Body of pancreas (tissue), 4 donors: ENCODE measurements around the gene SREBF1. TPM values are rescaled to one million over a fixed set of nuclear protein-coding genes. Genes with fewer than 3 reads are reported as not detected.

ENCODE experiments used
- ATAC-seq: fragments of 150-250 bp; one replicate; pipeline ENCODE4 v1.9.1; 2016
- DNase-seq, 4 donors: peaks; one replicate each; pipeline ENCODE4 v3.0.0-alpha.2; 2019
- H3K27ac ChIP-seq, 4 donors: fragments of 200-600 bp; sonication (generic); 1 replicate in 3 of 4; 2 replicates in 1 of 4; pipeline versions ENCODE4 v1.5.1 to v1.6.1; 2016 to 2019; ENCODE audit warnings: mild to moderate bottlenecking in 1 of 4, mixed read lengths in 1 of 4, moderate library complexity in 1 of 4
- H3K27me3 ChIP-seq, 2 donors: fragments of 200-600 bp; sonication (generic); one replicate each; pipeline ENCODE4 v1.6.0; 2016; ENCODE audit warnings: mild to moderate bottlenecking in 1 of 2
- H3K36me3 ChIP-seq, 2 donors: fragments of 200-600 bp; sonication (generic); replicated peaks in 1 of 2; 2 replicates each; pipeline ENCODE4 v1.5.1; 2016; ENCODE audit warnings: low read depth in 2 of 2; ENCODE audit not compliant: insufficient read depth in 1 of 2
- H3K4me1 ChIP-seq: fragments of 200-600 bp; sonication (generic); one replicate; pipeline ENCODE4 v1.6.0; 2016
- H3K4me3 ChIP-seq, 2 donors: fragments of 200-600 bp; sonication (generic); 1 replicate in 1 of 2; 2 replicates in 1 of 2; pipeline ENCODE4 v1.5.1; 2016 to 2019
- H3K9me3 ChIP-seq, 3 donors: fragments of 200-600 bp; sonication (generic); 1 replicate in 2 of 3; 2 replicates in 1 of 3; pipeline ENCODE4 v1.5.1; 2016
- POLR2A ChIP-seq, 3 donors: fragments of 450-650 bp; IDR thresholded peaks; one replicate each; pipeline ENCODE4 v1.6.1; 2016; ENCODE audit warnings: antibody characterized with exemption in 3 of 3, mild to moderate bottlenecking in 2 of 3
- WGBS, 2 donors: methylation state at CpG; one replicate each; pipeline ENCODE4 v1.1.5; 2017; 5-methylcytosine and 5-hydroxymethylcytosine counted together
- intact Hi-C: fragments of 100-400 bp; cut with DNase I; formaldehyde crosslinking; loops from one replicate; pipeline ENCODE4 v1.15.1; 2023
- total RNA-seq, 2 donors: library from RNA; depleted of rRNA; stranded (reverse); fragments of >200 nt; gene quantifications; one replicate each; pipeline ENCODE4 v1.1.0, GENCODE V29; 2016
- TF ChIP-seq, protein P1 (sequence below), 7 experiments: fragments of 450-650 bp in 4 of 7; fragments of 200-600 bp in 3 of 7; sonication (generic) in 3 of 7; IDR thresholded peaks; one replicate each; pipeline ENCODE4 v1.5.1; 2016 to 2019; ENCODE audit warnings: antibody characterized with exemption in 7 of 7

The SREBF1 gene
- total RNA-seq, 2 donors from 2014 or later, result 22.3 to 88.0 TPM

GRCh38 chr17:17831208-17832031, 5.4 kb downstream of the SREBF1 start:
- Histone ChIP-seq H3K4me1 (peaks cover 44% of the 10 kb centered on the region), H3K27me3 (no peaks in the 10 kb centered on the region), H3K4me3 (no peak overlapping the region), H3K36me3 (no peaks in the 10 kb centered on the region), H3K9me3 (no peaks in the 10 kb centered on the region), H3K27ac (peak overlapping the region in 2 of 4 donors; percentile 51 to 53)
- DNase-seq (no peak), ATAC-seq (no peak)
- 79 to 85% methylated on average over 10 to 12 of the region's 12 CpGs for WGBS, 2 donors
- intact Hi-C loops, result no loop called here
- no peak for TF ChIP-seq POLR2A (IDR thresholded peaks at IDR 0.05)
- TF ChIP-seq, protein P1, sequence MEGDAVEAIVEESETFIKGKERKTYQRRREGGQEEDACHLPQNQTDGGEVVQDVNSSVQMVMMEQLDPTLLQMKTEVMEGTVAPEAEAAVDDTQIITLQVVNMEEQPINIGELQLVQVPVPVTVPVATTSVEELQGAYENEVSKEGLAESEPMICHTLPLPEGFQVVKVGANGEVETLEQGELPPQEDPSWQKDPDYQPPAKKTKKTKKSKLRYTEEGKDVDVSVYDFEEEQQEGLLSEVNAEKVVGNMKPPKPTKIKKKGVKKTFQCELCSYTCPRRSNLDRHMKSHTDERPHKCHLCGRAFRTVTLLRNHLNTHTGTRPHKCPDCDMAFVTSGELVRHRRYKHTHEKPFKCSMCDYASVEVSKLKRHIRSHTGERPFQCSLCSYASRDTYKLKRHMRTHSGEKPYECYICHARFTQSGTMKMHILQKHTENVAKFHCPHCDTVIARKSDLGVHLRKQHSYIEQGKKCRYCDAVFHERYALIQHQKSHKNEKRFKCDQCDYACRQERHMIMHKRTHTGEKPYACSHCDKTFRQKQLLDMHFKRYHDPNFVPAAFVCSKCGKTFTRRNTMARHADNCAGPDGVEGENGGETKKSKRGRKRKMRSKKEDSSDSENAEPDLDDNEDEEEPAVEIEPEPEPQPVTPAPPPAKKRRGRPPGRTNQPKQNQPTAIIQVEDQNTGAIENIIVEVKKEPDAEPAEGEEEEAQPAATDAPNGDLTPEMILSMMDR (IDR thresholded peaks at IDR 0.05), result no peak

GRCh38 chr17:17830740-17831207, 6.0 kb downstream of the SREBF1 start:
- peak; percentile 44 for ATAC-seq
- H3K9me3 ChIP-seq, result no peaks in the 10 kb centered on the region
- DNase-seq, result peak in 3 of 4 donors; percentile 52 to 55 (median 52)
- WGBS, 2 donors, result 28% methylated on average over 6 of the region's 6 CpGs; no CpG with 5 or more reads in 1 of the 2 donors
- peak overlapping the region; percentile 36 to 53 (median 45) for H3K27ac ChIP-seq
- H3K4me1 ChIP-seq, result peaks cover 46% of the 10 kb centered on the region
- TF ChIP-seq POLR2A (IDR thresholded peaks at IDR 0.05), result no peak
- TF ChIP-seq, protein P1 (IDR thresholded peaks at IDR 0.05), result no peak
- no peaks in the 10 kb centered on the region for H3K36me3 ChIP-seq
- H3K4me3 ChIP-seq, result no peak overlapping the region
- intact Hi-C loops, result no loop called here
- no peaks in the 10 kb centered on the region for H3K27me3 ChIP-seq

DNA sequence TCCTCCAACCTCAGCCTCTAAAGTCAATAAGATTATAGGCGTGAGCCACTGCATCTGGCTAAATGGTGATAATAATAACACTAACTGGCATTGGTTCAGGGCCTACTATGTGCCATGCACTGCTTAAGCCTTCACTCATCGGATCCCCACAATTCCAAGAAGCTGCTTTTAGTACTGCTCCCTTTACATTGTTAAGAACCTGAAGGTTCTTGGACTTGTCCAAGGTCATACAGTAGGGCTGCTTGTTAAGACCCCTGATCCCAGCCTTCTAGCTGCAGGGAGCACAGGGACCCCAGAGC, 6.6 kb downstream of the SREBF1 start:
- WGBS, 2 donors, result 58 to 64% methylated on average over 2 of the region's 2 CpGs
- intact Hi-C loops, result no loop called here

GRCh38 chr17:17827826-17828621, 8.8 kb downstream of the SREBF1 start:
- DNase-seq, result no peak

More for the DNA sequence above, 6.6 kb downstream of the SREBF1 start:
- H3K9me3 ChIP-seq, result no peaks in the 10 kb centered on the region
- DNase-seq (no peak), ATAC-seq (no peak)
- no peak for TF ChIP-seq POLR2A (IDR thresholded peaks at IDR 0.05)
- TF ChIP-seq, protein P1 (IDR thresholded peaks at IDR 0.05), result no peak
- H3K27me3 ChIP-seq, result no peaks in the 10 kb centered on the region
- no peaks in the 10 kb centered on the region for H3K36me3 ChIP-seq
- H3K4me1 ChIP-seq, result peaks cover 46% of the 10 kb centered on the region
- no peak overlapping the region for H3K4me3 ChIP-seq
- peak overlapping the region in 3 of 4 donors; percentile 36 to 53 (median 51) for H3K27ac ChIP-seq

More at GRCh38 chr17:17827826-17828621, 8.8 kb downstream of the SREBF1 start:
- Histone ChIP-seq H3K36me3 (no peaks in the 10 kb centered on the region), H3K4me1 (peaks cover 51% of the 10 kb centered on the region), H3K27ac (peak overlapping the region in 1 of 4 donors; percentile 16), H3K4me3 (no peak overlapping the region), H3K9me3 (no peaks in the 10 kb centered on the region), H3K27me3 (no peaks in the 10 kb centered on the region)
- no peak for ATAC-seq
- TF ChIP-seq POLR2A (IDR thresholded peaks at IDR 0.05), result no peak
- TF ChIP-seq, protein P1 (IDR thresholded peaks at IDR 0.05), result no peak
- WGBS, 2 donors, result 80 to 83% methylated on average over 8 to 13 of the region's 13 CpGs
- intact Hi-C loops, result no loop called here
